Mucosa of rectum (tissue), 2 donors: Measurements from ENCODE around the gene ZDHHC9.

ENCODE experiments used
- H3K27ac ChIP-seq, 2 donors: one replicate each; pipeline ENCODE4 v1.7.0; 2013; ENCODE audit warnings: inconsistent platforms in 2 of 2, low read depth in 2 of 2, low read length in 2 of 2
- H3K27me3 ChIP-seq, 2 donors: one replicate each; pipeline ENCODE4 v1.7.0; 2013; ENCODE audit warnings: low read length in 2 of 2; ENCODE audit not compliant: control insufficient read depth in 2 of 2, insufficient read depth in 2 of 2
- H3K36me3 ChIP-seq, 2 donors: one replicate each; pipeline ENCODE4 v1.7.0; 2013; ENCODE audit warnings: low read length in 2 of 2; ENCODE audit not compliant: control insufficient read depth in 2 of 2, insufficient read depth in 2 of 2
- H3K4me1 ChIP-seq, 2 donors: one replicate each; pipeline ENCODE4 v1.7.0; 2013; ENCODE audit warnings: low read length in 2 of 2, mild to moderate bottlenecking in 1 of 2; ENCODE audit not compliant: control insufficient read depth in 2 of 2, insufficient read depth in 2 of 2
- H3K4me3 ChIP-seq, 2 donors: one replicate each; pipeline ENCODE4 v1.7.0; 2013; ENCODE audit warnings: low read length in 2 of 2
- H3K9ac ChIP-seq, 2 donors: one replicate each; pipeline ENCODE4 v1.7.0; 2013; ENCODE audit warnings: low read length in 2 of 2, low read depth in 1 of 2, mild to moderate bottlenecking in 1 of 2
- H3K9me3 ChIP-seq, 2 donors: one replicate each; pipeline ENCODE4 v1.7.0; 2013; ENCODE audit warnings: low read length in 2 of 2; ENCODE audit not compliant: control insufficient read depth in 2 of 2
- donor health status: healthy.
- donor health status: Normal muscosa, but diverticular disease.

Gene ZDHHC9

DNA sequence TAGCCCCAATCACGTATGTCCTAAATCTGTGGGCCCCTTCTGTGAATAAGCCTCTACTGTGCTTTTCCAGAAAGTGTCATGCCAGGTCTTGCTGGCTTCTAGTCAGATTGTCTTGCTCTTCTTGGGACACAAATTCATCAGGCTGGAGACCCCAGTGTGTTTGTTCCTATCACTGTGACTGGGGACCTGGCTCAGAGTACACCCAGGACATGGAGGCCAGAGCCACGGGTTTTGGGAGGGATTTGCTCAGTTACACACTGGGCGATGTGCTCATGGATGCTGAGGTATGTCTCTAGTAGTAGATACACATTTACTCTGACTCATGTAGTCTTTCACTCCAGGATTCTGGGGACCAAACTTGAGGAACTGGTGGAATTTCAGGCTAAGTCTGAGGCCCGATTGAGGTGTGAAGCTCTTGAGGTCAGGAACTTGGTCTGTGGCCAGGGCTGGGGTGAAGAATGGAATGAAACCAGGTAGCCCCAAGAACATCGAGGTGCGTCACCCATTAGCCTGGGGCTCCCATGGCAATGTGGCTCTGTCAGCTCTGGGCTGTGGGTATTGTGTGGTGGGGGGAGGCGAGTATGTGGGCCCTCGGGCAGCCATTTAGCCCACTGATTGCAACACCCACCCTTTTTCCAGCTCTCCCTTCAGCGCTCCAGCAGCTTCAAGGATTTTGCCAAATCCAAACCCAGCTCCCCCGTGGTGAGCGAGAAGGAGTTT lies 56.2 kb downstream of the ZDHHC9 start:
- peak overlapping the region in 1 of 2 donors; percentile 14 for H3K9ac ChIP-seq
- H3K9me3 ChIP-seq = no peaks in the 10 kb centered on the region
- H3K4me1 ChIP-seq = no peaks in the 10 kb centered on the region
- no peaks in the 10 kb centered on the region for H3K27me3 ChIP-seq
- peaks cover 0 to 3% of the 10 kb centered on the region in 2 donors for H3K36me3 ChIP-seq
- H3K4me3 ChIP-seq = no peak overlapping the region
- no peak overlapping the region for H3K27ac ChIP-seq

DNA sequence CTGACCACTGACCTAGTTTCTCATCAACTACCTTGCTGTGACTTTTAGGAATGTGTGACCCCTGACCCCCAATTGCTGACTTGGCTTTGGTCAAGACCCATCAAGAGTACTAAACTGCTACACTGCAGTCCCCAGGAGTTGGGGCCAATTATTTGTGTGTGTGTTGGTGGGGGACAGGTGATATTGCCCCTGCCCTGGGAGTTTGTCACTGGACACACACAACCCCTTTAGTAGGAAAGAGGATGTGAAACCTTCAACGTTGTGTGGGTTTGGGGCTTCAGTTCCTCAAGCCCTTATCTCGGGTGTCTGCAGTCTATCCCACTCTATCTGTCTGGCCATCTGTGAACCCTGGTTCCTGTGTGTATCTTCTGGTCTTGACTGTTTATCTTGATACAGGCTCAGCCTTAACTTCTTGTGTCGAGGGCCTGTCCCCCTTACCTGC lies 57.5 kb downstream of the ZDHHC9 start:
- Histone ChIP-seq H3K9ac (no peak overlapping the region), H3K27me3 (no peaks in the 10 kb centered on the region), H3K27ac (peak overlapping the region in 1 of 2 donors; percentile 13), H3K36me3 (peaks cover 0 to 3% of the 10 kb centered on the region in 2 donors), H3K4me3 (peak overlapping the region in 1 of 2 donors; percentile 7), H3K9me3 (no peaks in the 10 kb centered on the region), H3K4me1 (no peaks in the 10 kb centered on the region)

DNA sequence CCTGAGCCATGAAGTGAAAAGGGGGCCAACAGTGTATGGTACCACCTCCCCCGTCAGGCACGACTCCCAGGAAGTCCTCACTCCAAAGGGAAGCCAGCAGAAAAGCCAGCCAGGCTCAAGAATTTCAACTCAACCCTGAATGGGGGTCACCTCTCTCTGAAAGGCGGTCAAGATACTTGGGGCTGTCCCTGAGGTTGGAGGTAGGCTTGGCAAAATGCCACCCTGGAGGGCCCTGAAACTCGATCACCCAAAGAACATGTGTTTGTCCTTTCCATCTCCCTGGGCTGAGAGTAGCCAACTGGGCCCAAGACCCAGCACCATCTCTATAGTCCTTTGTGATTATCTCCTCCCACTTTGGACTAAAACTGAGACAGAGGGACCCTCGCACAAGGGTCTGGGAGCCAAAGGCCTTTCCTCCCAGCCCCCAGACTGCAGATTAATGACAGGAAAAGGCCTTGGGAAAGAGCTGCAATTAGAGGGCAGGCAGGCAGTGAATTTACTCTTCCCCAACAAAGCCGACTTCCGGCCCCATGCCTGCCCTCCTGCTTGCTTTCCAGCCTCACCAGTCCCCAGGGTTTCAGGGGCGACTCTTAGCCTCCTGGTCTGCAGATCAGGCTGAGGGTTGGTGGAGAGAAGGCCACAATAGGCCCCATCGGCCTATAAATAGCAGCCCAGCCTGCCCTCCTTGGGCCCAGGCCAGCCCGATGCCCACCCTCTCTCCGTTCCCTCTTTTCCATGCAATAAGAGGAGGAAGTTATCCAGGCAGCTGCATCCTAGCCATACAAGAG lies 58.3 kb downstream of the ZDHHC9 start:
- peaks cover 0 to 3% of the 10 kb centered on the region in 2 donors for H3K36me3 ChIP-seq
- peak overlapping the region in 1 of 2 donors; percentile 13 for H3K27ac ChIP-seq
- no peaks in the 10 kb centered on the region for H3K4me1 ChIP-seq
- peak overlapping the region in 1 of 2 donors; percentile 13 for H3K4me3 ChIP-seq
- H3K27me3 ChIP-seq = no peaks in the 10 kb centered on the region
- no peak overlapping the region for H3K9ac ChIP-seq
- H3K9me3 ChIP-seq = no peaks in the 10 kb centered on the region

DNA sequence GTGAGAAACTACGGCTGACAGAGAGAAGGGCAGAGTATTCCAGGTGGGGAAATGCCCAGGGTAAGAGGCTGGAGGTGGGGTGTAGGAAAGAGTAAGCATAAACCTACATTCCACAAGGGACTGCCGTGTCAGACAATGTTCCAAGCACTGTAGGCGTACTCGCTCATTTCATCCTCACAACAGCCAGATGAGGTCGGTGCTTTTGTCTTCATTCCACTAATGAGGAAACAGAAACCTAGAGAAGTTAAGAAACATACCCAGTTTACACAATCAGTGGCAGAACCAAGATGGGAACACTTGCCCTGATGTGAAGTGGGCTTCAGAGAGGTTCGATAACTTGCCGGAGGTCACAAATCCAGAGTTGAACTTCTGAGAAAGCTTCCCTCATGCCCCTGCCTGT lies 59.3 kb downstream of the ZDHHC9 start:
- Histone ChIP-seq H3K4me3 (peak overlapping the region in 1 of 2 donors; percentile 32), H3K36me3 (no peaks in the 10 kb centered on the region)

DNA sequence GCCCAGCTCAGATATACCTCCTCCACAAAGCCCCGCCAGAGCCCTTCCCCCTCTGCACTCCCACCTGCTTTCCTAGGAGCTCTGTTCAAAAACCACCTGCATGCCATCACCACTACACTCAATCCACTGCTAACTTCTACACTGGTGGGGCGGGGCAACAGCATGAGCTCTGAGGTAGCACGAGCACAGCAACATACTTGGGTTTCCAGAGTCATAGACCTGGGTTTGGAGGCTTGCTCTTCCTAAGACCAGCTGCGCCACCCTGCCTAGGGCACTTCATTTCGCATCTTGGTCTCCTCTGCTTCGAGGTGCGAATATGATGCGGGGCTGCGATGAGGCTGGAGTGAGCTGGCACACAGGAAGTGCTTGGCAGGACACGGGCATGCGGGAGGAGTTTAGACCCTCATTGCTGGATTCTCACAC lies 60.4 kb downstream of the ZDHHC9 start:
- Histone ChIP-seq H3K4me1 (no peaks in the 10 kb centered on the region), H3K9me3 (no peaks in the 10 kb centered on the region), H3K27me3 (no peaks in the 10 kb centered on the region), H3K27ac (no peak overlapping the region), H3K36me3 (no peaks in the 10 kb centered on the region), H3K9ac (no peak overlapping the region), H3K4me3 (peak overlapping the region in 1 of 2 donors; percentile 49)

More for the DNA sequence above, 59.3 kb downstream of the ZDHHC9 start:
- Histone ChIP-seq H3K9me3 (no peaks in the 10 kb centered on the region), H3K4me1 (no peaks in the 10 kb centered on the region), H3K9ac (no peak overlapping the region), H3K27me3 (no peaks in the 10 kb centered on the region), H3K27ac (no peak overlapping the region)

DNA sequence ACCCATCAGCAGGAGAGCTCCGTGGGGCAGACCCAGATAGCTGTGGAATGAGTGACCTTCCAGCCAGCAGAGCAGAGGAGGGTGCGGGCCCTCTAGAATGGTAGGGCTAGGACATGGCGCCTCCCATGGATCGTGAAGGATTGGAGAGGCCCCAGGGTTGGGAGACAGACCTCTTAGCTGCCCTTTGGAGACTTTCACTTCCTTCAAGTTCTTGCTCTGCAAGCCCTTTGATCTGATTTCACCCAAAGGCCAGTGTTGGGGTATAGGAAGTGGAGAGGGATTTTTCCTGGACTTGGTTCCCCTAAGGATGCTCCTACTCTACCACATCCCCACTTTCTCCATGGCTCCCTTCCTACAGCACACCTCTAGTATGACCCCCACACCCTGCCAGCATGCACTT lies 61.0 kb downstream of the ZDHHC9 start:
- Histone ChIP-seq H3K36me3 (no peaks in the 10 kb centered on the region), H3K27me3 (no peaks in the 10 kb centered on the region), H3K9ac (no peak overlapping the region), H3K4me3 (peak overlapping the region in 1 of 2 donors; percentile 22), H3K4me1 (peaks cover 0 to 2% of the 10 kb centered on the region in 2 donors), H3K27ac (peak overlapping the region in 1 of 2 donors; percentile 43), H3K9me3 (no peaks in the 10 kb centered on the region)

DNA sequence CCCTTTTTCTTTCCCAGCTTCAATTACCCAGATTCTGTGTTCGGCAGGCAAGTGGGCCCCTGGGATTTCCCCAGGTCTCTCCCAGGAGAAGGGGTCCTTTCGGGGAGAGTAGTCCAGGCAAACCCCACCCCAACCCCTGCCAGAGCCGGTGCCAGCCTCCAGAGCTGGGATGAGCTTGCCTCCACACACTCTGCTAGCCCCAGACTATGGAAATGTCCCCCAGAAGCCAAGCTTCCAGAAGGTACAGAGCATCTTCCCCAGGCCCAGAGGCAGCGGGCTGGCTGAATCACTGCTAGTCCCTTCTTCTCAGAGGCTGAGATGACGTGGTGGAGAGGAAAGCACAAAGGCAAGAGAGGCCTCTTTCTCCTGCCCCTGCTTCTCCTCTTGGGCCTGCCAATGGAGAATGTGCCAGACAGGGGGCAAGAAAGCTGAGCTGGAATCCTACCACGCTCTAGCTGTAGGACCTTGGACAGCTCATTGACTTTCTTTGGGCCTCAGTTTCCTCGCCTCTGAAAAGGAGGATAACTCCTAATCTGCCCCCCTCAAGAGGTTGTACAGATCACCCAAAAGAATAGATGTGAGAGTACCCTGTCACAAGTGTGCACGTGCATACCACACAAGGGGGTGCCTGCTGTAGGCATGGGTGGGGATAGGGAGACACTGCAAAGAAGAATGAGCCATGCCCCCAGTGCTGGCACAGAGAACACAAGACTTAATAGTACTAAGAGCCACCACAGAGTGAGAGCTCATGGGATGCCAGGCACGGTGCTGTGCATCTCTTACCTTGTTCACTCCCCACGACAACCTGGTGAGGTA lies 61.8 kb downstream of the ZDHHC9 start:
- peak overlapping the region in 1 of 2 donors; percentile 41 for H3K9ac ChIP-seq
- H3K27me3 ChIP-seq = no peaks in the 10 kb centered on the region
- H3K4me3 ChIP-seq = peak overlapping the region in 1 of 2 donors; percentile 27
- H3K4me1 ChIP-seq = peaks cover 0 to 5% of the 10 kb centered on the region in 2 donors
- H3K27ac ChIP-seq = peak overlapping the region in 1 of 2 donors; percentile 43
- no peaks in the 10 kb centered on the region for H3K36me3 ChIP-seq
- no peaks in the 10 kb centered on the region for H3K9me3 ChIP-seq

DNA sequence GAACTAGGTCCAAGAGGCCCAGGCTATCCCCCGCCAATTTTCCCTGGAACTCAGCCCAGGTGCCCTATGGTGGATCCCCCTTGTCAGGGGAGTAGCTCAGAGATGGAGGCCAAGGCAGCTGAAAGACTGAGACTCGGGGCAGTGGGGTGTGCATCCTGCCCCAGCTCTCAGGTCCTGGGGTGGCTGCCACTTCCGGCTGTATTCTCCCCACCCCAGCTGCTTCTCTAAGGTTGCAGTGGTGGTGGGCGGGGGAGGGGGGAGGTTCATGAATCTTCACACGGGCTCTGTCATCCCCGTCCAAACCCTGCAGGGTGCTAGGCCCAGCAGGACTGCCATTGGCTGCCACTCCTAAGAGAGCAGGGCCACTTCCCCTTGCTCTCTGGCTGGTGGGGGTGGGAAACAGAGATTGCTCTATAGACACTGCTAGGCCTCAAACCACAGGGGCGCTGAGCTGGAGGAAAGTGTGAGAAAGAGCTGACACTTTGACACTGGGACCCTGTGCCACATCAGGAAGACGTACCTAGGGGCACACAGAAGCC lies 62.5 kb downstream of the ZDHHC9 start:
- Histone ChIP-seq H3K4me1 (peaks cover 0 to 5% of the 10 kb centered on the region in 2 donors), H3K9me3 (no peaks in the 10 kb centered on the region), H3K4me3 (peak overlapping the region; percentile 6 to 71), H3K9ac (peak overlapping the region in 1 of 2 donors; percentile 60), H3K27me3 (no peaks in the 10 kb centered on the region), H3K27ac (peak overlapping the region; percentile 46 to 77), H3K36me3 (no peaks in the 10 kb centered on the region)

DNA sequence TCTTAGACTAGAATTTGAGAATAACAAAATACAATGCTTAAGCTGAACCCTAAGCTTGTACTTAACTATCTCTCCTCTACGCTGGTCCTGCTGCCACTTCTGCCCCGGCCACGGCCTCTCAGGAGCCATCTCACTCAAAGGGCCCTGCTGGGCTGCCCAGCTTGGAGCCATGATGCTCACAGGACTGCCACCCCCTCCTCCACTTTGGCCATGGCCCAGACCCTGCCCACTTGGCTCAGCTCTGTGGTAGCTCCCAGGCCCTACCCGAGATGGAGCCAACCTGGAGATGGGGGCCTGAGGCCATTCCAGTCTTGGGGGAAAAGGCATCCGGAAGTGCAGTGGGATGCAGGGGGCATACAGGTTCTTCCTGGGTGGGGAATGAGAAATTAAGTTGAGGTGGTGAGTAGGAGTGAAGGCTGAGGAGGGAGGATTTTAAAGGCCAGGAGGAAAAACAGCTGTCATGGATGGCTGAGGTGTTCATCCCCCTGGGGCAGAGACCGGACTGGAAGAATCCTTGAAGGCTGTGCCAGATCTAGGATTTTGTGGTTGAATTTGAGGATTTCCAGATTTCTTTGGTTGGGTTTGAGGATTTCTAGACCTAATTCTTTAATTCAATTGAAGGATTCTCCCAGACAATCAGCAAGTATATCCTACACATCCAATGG lies 63.1 kb downstream of the ZDHHC9 start:
- Histone ChIP-seq H3K36me3 (no peaks in the 10 kb centered on the region), H3K4me3 (peak overlapping the region; percentile 38 to 71), H3K9ac (peak overlapping the region in 1 of 2 donors; percentile 60), H3K4me1 (peaks cover 0 to 5% of the 10 kb centered on the region in 2 donors), H3K27me3 (no peaks in the 10 kb centered on the region), H3K27ac (peak overlapping the region; percentile 46 to 77), H3K9me3 (no peaks in the 10 kb centered on the region)
